GM18861 (cell line): ENCODE data around the gene RANBP3.
"Not testable (repeated sequence)": the region's sequence is repeated elsewhere in the genome, so short reads cannot be mapped to it uniquely, and the experiment has no call there.

Source experiments
- ATAC-seq: cut with Tn5 transposase; IDR thresholded peaks from one replicate; pipeline ENCODE4 v1.9.1; 2021; ENCODE audit not compliant: unreplicated experiment

Gene RANBP3

GRCh38 chr19:5977785-5978605 lies at the start of gene RANBP3:
RANBP3 (minus strand) TSS chr19:5978140; CDS start chr19:5978082, 58 bp downstream.
- ATAC-seq, result peak; percentile 81

GRCh38 chr19:6026390-6027227 lies 48.7 kb upstream of the RANBP3 start:
- no peak for ATAC-seq

- not testable (repeated sequence) for ATAC-seq
Observed at GRCh38 chr19:6024756-6025155, 46.8 kb upstream of the RANBP3 start.

GRCh38 chr19:6023936-6024335 lies 46.0 kb upstream of the RANBP3 start:
- no peak for ATAC-seq

- no peak for ATAC-seq
Observed at GRCh38 chr19:6023085-6023682, 45.2 kb upstream of the RANBP3 start.

- ATAC-seq, result no peak
Observed at GRCh38 chr19:6022570-6023064, 44.7 kb upstream of the RANBP3 start.

GRCh38 chr19:6021878-6022569 lies 44.1 kb upstream of the RANBP3 start:
- ATAC-seq, result no peak

- no peak for ATAC-seq
Observed at GRCh38 chr19:6020972-6021805, 43.2 kb upstream of the RANBP3 start.

GRCh38 chr19:6020166-6020882 lies 42.4 kb upstream of the RANBP3 start:
- no peak for ATAC-seq

GRCh38 chr19:6018786-6019185 lies 40.8 kb upstream of the RANBP3 start:
- no peak for ATAC-seq

- ATAC-seq, result no peak
Observed at GRCh38 chr19:6017576-6017975, 39.6 kb upstream of the RANBP3 start.

- ATAC-seq, result no peak
Observed at GRCh38 chr19:6015841-6016545, 38.1 kb upstream of the RANBP3 start.

GRCh38 chr19:6014551-6015135 lies 36.7 kb upstream of the RANBP3 start:
- no peak for ATAC-seq

GRCh38 chr19:6012426-6013170 lies 34.7 kb upstream of the RANBP3 start:
- no peak for ATAC-seq

GRCh38 chr19:6011794-6012193 lies 33.9 kb upstream of the RANBP3 start:
- ATAC-seq, result no peak

- no peak for ATAC-seq
Observed at GRCh38 chr19:6011206-6011605, 33.3 kb upstream of the RANBP3 start.

- no peak for ATAC-seq
Observed at GRCh38 chr19:6010107-6010506, 32.2 kb upstream of the RANBP3 start.

- ATAC-seq, result no peak
Observed at GRCh38 chr19:6007866-6008265, 29.9 kb upstream of the RANBP3 start.
